Sigmoid colon (tissue), 4 donors: Measurements from ENCODE around the gene MED14.

Experiments
- CTCF ChIP-seq, 4 experiments: fragments of 450-650 bp in 3 of 4; fragments of 200-600 bp in 1 of 4; IDR thresholded peaks; one replicate each; pipeline ENCODE4 v1.5.1; 2016 to 2019; ENCODE audit warnings: antibody characterized with exemption in 4 of 4, mild to moderate bottlenecking in 3 of 4, moderate library complexity in 2 of 4
- EP300 ChIP-seq, 4 donors: sonication (generic); formaldehyde crosslinking; IDR thresholded peaks; one replicate each; pipeline ENCODE4 v1.6.1; 2017; ENCODE audit warnings: antibody characterized with exemption in 4 of 4

DNA sequence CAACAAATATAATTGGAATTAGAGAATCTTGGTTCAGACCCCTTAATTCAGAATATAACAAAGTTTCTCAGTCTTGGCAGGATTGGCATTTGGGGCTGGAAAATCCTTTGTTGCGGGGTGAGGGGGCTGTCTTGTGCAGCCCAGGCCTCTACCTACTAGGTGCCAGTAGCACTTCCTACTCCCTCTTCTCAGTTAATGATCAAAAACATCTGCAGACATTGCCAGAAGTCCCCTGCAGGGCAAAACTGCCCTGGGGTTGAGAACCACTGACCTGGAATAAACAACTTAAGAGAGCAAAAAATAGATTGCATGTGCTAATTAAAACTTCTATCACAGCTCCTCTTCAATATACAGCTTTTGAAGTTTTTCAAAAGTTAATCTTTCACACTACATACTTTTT is 51.2 kb downstream of the MED14 start:
- TF ChIP-seq EP300 (IDR thresholded peaks at IDR 0.05) (no peak), CTCF (IDR thresholded peaks at IDR 0.05) (no peak)
